Spleen (tissue), 7 donors: ENCODE measurements around the gene UHRF1.

Experiments used
- CTCF ChIP-seq, 11 experiments: fragments of 200-600 bp in 7 of 11; fragments of 450-650 bp in 4 of 11; sonication (generic) in 4 of 11; IDR thresholded peaks in 8 of 11; conservative IDR thresholded peaks in 3 of 11; 1 replicate in 7 of 11; 2 replicates in 4 of 11; pipeline versions ENCODE4 v1.4.0 to v1.8.0; 2016 to 2021; ENCODE audit warnings: antibody characterized with exemption in 11 of 11, inconsistent platforms in 4 of 11, mild to moderate bottlenecking in 1 of 11
- POLR2A ChIP-seq, 3 donors: fragments of 450-650 bp; IDR thresholded peaks; one replicate each; pipeline ENCODE4 v1.5.1; 2017; ENCODE audit warnings: antibody characterized with exemption in 3 of 3, mild to moderate bottlenecking in 1 of 3
- POLR2AphosphoS5 ChIP-seq, 3 donors: sonication (generic); formaldehyde crosslinking; IDR thresholded peaks; one replicate each; pipeline ENCODE4 v1.5.1; 2017; ENCODE audit warnings: antibody characterized with exemption in 3 of 3
- donor health status: DM: no; HTN: no; CAD: no; lungs with moderate emphysema.
- donor health status: DM: no; HTN: no; CAD: no.
- donor health status: DM: no; HTN: no; CAD: no.

DNA sequence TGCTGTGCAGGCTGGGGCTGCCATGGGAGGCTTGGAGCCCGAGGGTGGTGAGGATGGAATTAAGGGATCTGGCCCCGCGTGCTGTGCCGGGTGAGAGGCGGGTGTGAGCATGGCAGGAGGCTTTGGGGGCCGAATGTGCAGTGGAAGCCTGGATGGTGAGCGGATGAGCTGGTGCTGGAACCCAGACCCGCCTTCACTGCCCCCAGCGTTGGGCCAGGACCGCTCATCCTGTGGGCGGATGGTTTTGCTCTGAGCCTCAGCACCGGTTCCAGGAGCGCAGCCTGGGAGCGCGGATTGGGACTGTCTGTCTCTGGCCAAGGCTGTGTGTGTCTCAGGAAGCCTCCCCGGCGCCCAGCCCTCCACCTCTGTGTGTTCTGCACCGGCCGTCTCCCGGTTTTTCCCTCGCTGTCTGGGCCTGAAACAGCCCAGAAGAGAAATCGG is 76.3 kb downstream of the UHRF1 start:
- peak in 1 of 3 donors; percentile 10 for TF ChIP-seq POLR2AphosphoS5 (IDR thresholded peaks at IDR 0.05)
- no peak for TF ChIP-seq CTCF (IDR thresholded peaks at IDR 0.05 in 8 of 11, conservative IDR thresholded peaks at IDR 0.05 in 3 of 11)
- no peak for TF ChIP-seq POLR2A (IDR thresholded peaks at IDR 0.05)
